ENCODE measurements around the gene KDM4C.

DNA sequence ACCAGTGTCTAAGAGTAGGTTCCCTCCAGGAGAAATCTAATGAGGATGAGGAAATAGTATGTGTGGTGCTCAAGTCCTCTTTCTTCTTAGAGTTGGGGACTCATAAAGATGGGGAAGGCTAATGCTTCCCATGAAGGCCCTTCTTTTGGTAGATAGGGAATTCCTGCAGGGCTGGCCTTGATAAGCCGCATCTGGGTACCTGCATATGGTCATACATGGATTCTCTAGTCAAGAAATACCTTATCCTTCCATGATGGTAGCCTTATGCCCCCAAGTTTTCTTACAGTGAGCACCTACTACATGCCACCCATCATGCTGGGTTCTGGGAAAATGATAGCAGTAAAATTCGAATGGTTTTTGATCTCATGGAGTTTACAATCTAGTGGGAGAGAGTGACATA, 382.6 kb downstream of the KDM4C start:
- no peak for TF ChIP-seq EZH2 (IDR thresholded peaks at IDR 0.05; ENCODE audit: insufficient read depth, poor library complexity, severe bottlenecking)
- no peak for TF ChIP-seq EZH2phosphoT487 (IDR thresholded peaks at IDR 0.05; ENCODE audit: insufficient read depth, low read depth)
